Subcutaneous adipose tissue (tissue), 4 donors: ENCODE measurements around the gene PIGP. TPM values are rescaled to one million over a fixed set of nuclear protein-coding genes. Genes with fewer than 3 reads are reported as not detected.

Experiments used
- CTCF ChIP-seq: fragments of 450-650 bp; IDR thresholded peaks from one replicate; pipeline ENCODE4 v1.5.1; 2016; ENCODE audit warnings: low read depth, mild to moderate bottlenecking, control low read depth, antibody characterized with exemption, moderate library complexity
- total RNA-seq, 4 donors: library from RNA; depleted of rRNA; stranded (reverse); fragments of >200 nt; gene quantifications; one replicate each; pipeline ENCODE4 v1.1.0, GENCODE V29; 2016

Gene PIGP
- total RNA-seq, 4 donors from 2014 or later, result 26.6 to 73.5 (median 28.8) TPM

GRCh38 chr21:37061926-37062592 is 10.8 kb downstream of the PIGP start:
- TF ChIP-seq CTCF, result no peak

GRCh38 chr21:37060296-37060695 is 12.6 kb downstream of the PIGP start:
- TF ChIP-seq CTCF, result no peak

GRCh38 chr21:37059181-37059580 is 13.7 kb downstream of the PIGP start:
- TF ChIP-seq CTCF, result no peak

- no peak for TF ChIP-seq CTCF
These were observed 14.6 kb downstream of the PIGP start for GRCh38 chr21:37058261-37058660.

GRCh38 chr21:37057614-37058013 is 15.3 kb downstream of the PIGP start:
- no peak for TF ChIP-seq CTCF

- TF ChIP-seq CTCF, result no peak
These were observed 17.5 kb downstream of the PIGP start for GRCh38 chr21:37055271-37055855.

GRCh38 chr21:37047079-37047478 is 25.8 kb downstream of the PIGP start:
- no peak for TF ChIP-seq CTCF
